WI38 (cell line): Measurements from ENCODE around the gene TNK1.

Experiments
- H3K4me3 ChIP-seq: 2 replicates; pipeline ENCODE4 v1.5.1; 2011; ENCODE audit warnings: low read depth, mild to moderate bottlenecking, control low read depth, low read length
- CTCF ChIP-seq: IDR thresholded peaks from 2 replicates; pipeline ENCODE4 v1.5.1; 2012; ENCODE audit warnings: low read depth, mild to moderate bottlenecking, control low read depth, low read length

TNK1 gene

GRCh38 chr17:7425756-7426155, 44.9 kb downstream of the TNK1 start:
- no peak overlapping the region for H3K4me3 ChIP-seq
- TF ChIP-seq CTCF, result no peak

GRCh38 chr17:7426203-7426863, 45.4 kb downstream of the TNK1 start:
- no peak overlapping the region for H3K4me3 ChIP-seq
- no peak for TF ChIP-seq CTCF

- H3K4me3 ChIP-seq, result no peak overlapping the region
- no peak for TF ChIP-seq CTCF
Measured at GRCh38 chr17:7426896-7427489, 46.1 kb downstream of the TNK1 start.

GRCh38 chr17:7427549-7427948, 46.7 kb downstream of the TNK1 start:
- no peak overlapping the region for H3K4me3 ChIP-seq
- no peak for TF ChIP-seq CTCF

- no peak within 1 kb of the TSS for H3K4me3 ChIP-seq
- TF ChIP-seq CTCF, result no peak
Measured at GRCh38 chr17:7428557-7428956, 47.7 kb downstream of the TNK1 start, which contains the start of gene SPEM3. TSS of gene SPEM3 (plus strand) at chr17:7428857. CDS start at chr17:7428903, 46 bp downstream.

- TF ChIP-seq CTCF, result no peak
- H3K4me3 ChIP-seq, result no peak overlapping the region
Measured at GRCh38 chr17:7429722-7430121, 48.8 kb downstream of the TNK1 start.

DNA sequence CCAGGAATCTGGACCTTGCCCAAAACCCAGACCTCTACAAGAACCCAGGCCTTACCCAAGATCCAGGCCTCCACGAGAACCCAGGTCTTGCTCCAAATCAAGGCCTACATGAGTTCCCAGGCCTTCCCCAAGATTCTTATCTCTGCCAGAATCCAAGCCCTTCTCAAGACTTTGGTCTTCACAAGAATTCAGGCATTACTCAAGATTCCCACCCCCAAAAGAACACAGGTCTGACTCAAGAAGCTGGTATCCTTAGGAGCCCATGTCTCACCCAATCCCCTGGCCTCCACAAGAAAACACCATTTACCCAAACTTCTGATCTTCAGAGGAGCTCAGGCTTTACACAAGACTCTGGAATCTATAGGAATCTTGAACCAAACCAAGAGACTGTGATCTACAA, 50.3 kb downstream of the TNK1 start:
- TF ChIP-seq CTCF, result no peak

More for the DNA sequence above, 50.3 kb downstream of the TNK1 start:
- no peak overlapping the region for H3K4me3 ChIP-seq
